ENCODE data around the gene SOD3.

The SOD3 gene, protein sequence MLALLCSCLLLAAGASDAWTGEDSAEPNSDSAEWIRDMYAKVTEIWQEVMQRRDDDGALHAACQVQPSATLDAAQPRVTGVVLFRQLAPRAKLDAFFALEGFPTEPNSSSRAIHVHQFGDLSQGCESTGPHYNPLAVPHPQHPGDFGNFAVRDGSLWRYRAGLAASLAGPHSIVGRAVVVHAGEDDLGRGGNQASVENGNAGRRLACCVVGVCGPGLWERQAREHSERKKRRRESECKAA

DNA sequence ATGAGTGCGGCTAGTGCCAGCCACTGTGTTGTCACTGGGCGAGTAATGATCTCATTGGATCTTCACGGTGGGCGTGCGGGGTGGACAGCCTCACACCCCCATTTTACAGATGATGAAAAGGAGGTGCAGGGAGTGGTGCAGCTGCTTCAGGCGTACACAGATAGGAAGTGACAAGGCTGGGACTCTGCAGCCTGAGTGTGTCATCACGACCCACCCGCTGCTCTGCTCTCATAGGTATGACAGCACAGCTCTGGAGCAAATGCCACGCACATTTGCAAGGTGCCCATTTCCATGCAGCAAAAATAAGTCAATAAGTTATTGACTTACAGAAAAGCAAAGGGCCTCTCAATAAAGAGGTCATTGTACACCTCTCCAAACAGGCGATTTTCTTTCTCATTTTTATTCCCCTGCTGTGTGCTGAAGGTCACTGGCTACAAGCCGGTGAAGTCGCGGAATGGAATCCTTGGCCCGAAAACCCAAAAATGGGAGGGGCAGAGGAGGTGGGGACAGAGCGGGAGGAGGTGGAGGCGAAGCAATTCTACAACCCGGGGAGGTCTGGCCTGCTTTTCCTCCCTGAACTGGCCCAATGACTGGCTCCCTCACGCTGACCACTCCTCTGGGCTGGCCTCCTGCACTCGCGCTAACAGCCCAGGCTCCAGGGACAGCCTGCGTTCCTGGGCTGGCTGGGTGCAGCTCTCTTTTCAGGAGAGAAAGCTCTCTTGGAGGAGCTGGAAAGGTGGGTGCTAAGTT lies at the start of gene SOD3:
Gene SOD3, plus strand, starts transcription at position 658 of the 750 bp plus-strand sequence. CDS start 3,949 bp downstream, outside the sequence.
- no peak for TF ChIP-seq GATA3 (IDR thresholded peaks at IDR 0.05; ENCODE audit: low read depth, low read length)
- TF ChIP-seq GATA2 (IDR thresholded peaks at IDR 0.05; ENCODE audit: low read depth, low read length) = no peak

DNA sequence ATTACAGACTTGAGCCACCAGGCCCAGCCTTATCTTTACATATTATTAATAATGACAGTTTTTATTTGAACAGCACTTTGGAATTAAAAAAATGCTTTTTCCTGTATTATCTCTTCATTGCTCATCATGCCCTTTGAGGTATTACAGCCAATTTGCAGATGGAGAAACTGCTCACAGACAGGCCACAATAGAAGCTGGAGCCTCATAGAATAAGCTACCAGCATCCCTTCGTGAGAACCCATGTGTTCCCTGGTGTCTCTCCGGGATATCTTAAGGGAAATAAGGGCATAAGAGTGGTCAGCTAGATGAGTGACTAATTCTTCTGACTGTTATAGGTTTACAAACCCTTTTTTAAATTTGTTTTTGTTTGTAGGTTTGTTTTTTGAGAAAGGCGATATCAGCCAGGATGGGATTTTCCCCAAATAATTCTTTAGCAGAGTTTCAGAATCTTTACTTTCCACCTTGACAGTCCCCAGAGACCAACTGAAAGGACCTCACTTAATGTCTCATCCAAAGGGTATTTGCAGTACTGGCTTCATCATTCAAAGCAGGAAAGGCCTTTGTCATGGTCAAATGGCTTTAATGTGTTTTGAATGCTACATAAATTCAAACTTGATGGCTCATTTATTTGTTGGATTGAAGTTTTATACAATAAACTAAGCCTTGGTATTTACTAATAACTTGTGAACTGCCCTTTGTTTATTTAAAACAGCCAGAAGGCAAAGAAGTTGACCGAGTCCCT lies 48.0 kb upstream of the SOD3 start:
- no peak for TF ChIP-seq GATA3 (IDR thresholded peaks at IDR 0.05; ENCODE audit: low read depth, low read length)
- no peak for TF ChIP-seq GATA2 (IDR thresholded peaks at IDR 0.05; ENCODE audit: low read depth, low read length)

DNA sequence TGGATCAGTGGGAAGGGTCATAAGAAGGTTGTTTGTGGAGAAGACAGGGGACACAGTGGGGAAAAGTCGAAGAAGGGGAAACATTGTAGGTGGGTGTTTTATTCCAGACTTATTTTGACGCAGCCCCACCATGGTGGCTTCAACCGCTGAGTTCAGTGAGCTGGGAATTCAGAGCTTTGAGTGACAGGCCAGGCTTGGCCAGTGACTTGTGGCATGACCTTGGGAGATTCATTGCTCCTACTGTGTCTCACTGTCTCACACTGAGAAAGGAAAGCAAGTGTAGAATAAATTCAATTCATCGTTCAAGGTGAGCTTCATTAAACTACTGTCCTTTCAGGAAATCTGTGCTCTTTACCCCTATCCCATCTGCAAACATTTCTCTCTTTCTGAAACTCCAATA lies 47.4 kb upstream of the SOD3 start:
- no peak for TF ChIP-seq GATA2 (IDR thresholded peaks at IDR 0.05; ENCODE audit: low read depth, low read length)
- TF ChIP-seq GATA3 (IDR thresholded peaks at IDR 0.05; ENCODE audit: low read depth, low read length) = no peak

DNA sequence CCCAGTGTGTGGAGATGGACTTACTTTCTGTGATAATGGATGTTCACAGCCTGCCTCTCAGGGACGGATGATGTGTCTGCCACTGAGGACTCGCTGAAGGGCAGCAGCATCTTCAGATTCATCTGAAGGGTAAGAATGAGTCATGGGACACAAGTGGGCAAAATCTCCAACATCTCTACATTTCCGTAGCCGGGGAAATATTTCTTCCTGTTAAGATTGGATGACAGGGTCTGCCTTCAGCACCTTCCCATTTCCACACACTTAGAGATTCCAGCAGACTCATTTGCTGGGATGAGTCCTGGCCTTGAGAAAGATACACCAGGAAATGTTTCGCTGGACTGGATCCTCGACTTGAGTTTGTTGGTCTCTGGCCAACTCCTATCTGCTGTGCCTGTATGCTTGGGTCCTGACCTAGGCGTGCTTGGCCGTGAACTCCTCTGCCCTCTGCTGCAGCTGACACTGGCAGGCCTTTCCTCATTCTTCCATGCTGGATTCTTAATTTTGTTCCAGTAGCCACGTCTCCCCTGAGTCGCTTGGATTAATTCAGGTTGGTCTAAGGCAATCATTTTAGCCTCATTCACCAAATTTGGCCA lies 46.5 kb upstream of the SOD3 start:
- no peak for TF ChIP-seq GATA3 (IDR thresholded peaks at IDR 0.05; ENCODE audit: low read depth, low read length)
- TF ChIP-seq GATA2 (IDR thresholded peaks at IDR 0.05; ENCODE audit: low read depth, low read length) = no peak

DNA sequence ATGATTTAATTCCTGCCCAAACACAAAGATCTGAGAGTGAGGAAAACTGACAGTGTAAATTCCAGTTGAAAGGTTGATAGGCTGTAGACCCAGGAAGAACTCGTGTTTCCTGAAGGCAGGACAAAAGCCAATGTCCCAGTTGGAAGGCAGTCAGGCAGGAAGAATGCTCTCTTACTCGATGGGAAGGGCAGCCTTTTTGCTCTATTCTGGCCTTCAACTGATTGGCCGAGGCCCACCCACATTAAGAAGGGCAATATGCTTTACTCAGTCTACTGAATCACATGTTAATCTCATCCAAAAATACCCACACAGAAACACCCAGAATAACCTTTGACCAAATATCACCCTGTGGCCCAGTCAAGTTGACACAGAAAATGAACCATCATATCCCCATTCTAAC lies 45.3 kb upstream of the SOD3 start:
- TF ChIP-seq GATA3 (IDR thresholded peaks at IDR 0.05; ENCODE audit: low read depth, low read length) (no peak), GATA2 (IDR thresholded peaks at IDR 0.05; ENCODE audit: low read depth, low read length) (no peak)

DNA sequence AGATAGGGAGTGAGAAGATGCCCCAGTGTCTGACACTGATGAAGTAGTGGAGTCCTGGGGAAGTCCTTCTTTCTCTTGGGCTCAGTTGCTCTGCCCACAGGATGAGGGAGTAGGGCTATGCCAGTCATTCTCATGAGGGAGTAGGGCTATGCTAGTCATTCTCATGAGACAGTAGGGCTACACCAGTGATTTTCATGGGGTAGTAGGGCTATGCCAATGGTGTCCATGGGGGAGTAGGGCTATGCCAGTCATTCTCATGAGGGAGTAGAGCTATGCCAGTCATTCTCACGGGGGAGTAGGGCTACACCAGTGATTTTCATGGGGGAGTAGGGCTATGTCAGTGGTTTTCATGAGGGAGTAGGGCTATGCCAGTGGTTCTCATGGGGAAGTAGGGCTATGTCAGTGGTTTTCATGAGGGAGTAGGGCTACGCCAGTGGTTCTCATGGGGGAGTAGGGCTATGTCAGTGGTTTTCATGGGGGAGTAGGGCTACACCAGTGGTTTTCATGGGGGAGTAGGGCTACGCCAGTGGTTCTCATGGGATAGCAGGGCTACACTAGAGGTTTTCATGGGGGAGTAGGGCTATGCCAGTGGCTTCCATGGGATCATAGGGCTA lies 43.3 kb upstream of the SOD3 start:
- TF ChIP-seq GATA2 (IDR thresholded peaks at IDR 0.05; ENCODE audit: low read depth, low read length) (no peak), GATA3 (IDR thresholded peaks at IDR 0.05; ENCODE audit: low read depth, low read length) (no peak)

DNA sequence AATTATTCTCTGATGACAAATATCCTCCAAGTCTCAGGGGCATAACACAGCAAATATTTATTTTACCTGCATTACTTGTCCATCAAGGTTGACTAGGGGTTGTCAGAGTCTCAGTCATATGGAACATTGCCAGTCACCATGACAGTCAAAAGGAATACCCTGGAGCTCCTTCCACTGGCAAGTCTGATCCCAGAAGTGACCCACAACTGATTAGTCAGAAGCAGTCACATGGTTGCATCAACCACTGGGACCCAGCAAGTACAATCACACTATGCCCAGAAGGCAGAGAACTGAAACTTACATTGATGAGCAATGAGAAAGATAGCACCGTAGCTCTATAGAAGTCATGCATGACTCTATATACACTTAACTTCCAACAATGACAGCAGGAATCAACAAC lies 41.9 kb upstream of the SOD3 start:
- no peak for TF ChIP-seq GATA3 (IDR thresholded peaks at IDR 0.05; ENCODE audit: low read depth, low read length)
- no peak for TF ChIP-seq GATA2 (IDR thresholded peaks at IDR 0.05; ENCODE audit: low read depth, low read length)

DNA sequence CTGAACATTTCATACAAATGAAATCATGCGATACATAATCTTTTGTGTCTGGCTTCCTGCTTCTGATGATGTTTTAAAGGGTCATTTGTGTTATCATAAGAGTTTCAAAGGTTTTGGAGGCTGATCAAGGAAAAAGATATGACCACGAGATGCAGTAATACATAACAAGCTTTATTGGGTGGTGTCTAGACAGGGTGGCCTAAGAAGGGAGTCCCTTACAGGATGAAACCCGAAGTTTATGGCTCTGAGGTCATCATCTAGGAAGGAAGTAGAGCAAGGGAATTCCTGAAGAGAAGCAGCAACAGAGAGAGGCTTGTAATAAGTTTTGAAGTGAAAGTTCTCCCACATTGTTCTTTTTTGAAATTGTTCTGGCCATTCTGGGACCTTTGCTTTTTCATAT lies 40.8 kb upstream of the SOD3 start:
- no peak for TF ChIP-seq GATA3 (IDR thresholded peaks at IDR 0.05; ENCODE audit: low read depth, low read length)
- TF ChIP-seq GATA2 (IDR thresholded peaks at IDR 0.05; ENCODE audit: low read depth, low read length) = no peak

DNA sequence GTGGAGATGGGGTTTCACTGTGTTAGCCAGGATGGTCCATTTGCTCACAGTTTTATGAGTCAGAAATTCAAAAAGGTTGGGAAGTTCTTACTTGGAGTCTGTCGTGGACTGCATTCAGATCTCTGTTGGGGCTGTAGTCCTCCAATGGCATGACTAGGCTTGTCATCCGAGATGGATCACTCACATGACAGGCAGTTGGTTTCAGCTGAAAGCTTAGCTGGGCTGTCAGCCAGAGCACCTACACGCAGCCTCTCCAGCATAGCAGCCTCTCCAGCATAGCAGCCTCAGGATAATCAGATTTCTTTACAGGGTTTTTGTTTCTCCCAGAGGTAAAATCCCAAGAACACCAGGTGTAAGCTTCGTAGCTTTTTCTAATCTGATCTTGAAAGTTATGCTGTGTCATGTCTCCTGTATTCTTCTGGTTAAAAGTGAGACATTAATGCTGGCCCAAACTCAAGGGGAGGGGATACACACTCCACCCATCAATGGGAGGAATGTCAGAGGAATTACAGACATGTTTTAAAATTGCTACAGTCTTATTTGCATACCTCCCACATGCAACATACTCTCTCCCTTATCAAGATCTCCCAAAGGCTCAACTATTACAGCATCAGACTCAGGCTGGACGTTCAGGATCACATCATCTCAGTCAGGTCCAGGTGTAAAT lies 31.6 kb upstream of the SOD3 start:
- TF ChIP-seq GATA3 (IDR thresholded peaks at IDR 0.05; ENCODE audit: low read depth, low read length) (no peak), GATA2 (IDR thresholded peaks at IDR 0.05; ENCODE audit: low read depth, low read length) (no peak)

DNA sequence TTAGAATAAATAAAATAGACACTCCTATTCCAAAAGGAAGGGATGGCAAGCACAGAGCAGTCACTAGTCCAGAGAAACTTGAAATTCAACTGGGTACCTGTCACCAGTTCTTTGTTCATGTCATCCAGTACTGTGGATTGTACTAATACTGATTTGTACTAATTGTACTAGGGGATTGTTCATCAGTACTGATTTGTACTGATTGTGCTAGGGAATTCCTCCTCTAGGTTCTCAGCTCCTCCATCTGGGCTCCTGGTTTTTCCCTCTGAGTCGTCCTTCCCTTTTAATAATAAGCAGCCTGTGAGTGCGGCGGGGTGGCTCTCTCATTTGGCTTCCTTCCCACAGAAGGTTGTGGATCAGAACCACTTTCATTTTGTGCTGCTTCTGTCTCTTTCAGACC lies 31.0 kb upstream of the SOD3 start:
- TF ChIP-seq GATA2 (IDR thresholded peaks at IDR 0.05; ENCODE audit: low read depth, low read length) (no peak), GATA3 (IDR thresholded peaks at IDR 0.05; ENCODE audit: low read depth, low read length) (no peak)

DNA sequence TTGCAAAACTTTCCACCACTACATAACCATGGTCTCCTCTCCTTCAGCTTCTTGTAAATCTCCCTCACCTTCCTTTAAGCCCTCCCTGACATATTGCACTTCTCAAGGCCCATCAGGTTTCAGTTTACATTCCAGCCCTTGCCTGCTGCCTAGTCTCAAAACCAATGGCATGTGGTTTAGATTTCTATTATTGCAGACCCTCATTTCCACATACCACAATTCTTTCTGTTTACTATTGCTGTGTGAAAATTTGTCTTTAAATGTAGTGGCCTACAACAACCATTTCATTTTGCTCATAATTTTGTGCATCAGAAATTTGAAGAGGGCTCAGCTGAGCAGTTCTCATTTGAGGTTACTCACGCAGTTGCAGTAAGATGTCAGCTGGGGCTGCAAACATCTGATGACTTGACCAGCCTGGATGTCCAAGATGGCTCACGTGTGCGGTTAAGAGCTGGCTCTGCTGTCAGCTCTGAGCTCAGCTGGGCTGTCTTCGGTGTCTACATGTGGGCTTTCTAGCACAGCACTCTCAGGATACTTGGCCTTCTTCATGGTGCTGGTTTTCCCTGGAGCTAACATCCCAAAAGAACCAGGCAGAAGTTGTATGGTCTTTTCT lies 29.9 kb upstream of the SOD3 start:
- TF ChIP-seq GATA2 (IDR thresholded peaks at IDR 0.05; ENCODE audit: low read depth, low read length) = no peak
- no peak for TF ChIP-seq GATA3 (IDR thresholded peaks at IDR 0.05; ENCODE audit: low read depth, low read length)

DNA sequence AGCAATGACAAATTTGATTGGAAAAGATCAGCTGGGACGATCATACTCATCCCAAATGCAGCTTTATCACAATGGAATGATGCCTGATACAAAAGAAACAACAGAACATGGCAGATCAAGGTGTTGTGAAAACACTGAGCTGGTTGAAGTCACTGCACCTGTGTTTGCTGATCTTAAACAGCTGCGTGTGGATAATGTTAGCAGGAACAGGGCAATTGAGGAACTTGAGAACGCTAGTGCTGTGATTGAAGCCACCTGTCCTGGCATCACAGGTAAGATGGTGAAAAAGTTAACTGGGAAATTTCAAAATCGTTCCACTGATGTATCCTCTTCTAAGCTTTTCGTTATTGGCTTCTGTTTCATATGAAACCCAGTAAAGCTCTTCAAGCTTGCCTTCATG lies 27.4 kb upstream of the SOD3 start:
- no peak for TF ChIP-seq GATA2 (IDR thresholded peaks at IDR 0.05; ENCODE audit: low read depth, low read length)
- no peak for TF ChIP-seq GATA3 (IDR thresholded peaks at IDR 0.05; ENCODE audit: low read depth, low read length)

DNA sequence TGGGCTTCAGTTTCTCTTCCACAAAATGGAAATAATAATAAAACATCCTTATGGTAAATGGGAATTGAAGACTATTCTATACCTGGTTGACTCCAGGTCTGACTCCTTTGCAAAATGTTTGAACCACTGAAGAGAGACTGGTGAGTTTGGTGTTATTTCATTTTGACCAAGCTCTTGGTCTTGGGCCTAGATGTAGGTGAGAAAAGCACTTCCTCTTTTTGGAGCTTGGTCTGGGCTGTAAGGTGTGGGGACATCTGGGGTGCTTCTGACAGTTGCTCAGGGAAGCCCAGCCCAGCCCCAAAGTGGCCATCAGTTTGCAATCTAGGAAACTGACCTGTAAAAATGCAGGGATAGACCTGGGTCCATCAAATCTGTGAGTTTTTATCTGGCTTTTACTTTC lies 26.8 kb upstream of the SOD3 start:
- no peak for TF ChIP-seq GATA3 (IDR thresholded peaks at IDR 0.05; ENCODE audit: low read depth, low read length)
- TF ChIP-seq GATA2 (IDR thresholded peaks at IDR 0.05; ENCODE audit: low read depth, low read length) = no peak
